ENCODE data around the gene PPM1M.

DNA sequence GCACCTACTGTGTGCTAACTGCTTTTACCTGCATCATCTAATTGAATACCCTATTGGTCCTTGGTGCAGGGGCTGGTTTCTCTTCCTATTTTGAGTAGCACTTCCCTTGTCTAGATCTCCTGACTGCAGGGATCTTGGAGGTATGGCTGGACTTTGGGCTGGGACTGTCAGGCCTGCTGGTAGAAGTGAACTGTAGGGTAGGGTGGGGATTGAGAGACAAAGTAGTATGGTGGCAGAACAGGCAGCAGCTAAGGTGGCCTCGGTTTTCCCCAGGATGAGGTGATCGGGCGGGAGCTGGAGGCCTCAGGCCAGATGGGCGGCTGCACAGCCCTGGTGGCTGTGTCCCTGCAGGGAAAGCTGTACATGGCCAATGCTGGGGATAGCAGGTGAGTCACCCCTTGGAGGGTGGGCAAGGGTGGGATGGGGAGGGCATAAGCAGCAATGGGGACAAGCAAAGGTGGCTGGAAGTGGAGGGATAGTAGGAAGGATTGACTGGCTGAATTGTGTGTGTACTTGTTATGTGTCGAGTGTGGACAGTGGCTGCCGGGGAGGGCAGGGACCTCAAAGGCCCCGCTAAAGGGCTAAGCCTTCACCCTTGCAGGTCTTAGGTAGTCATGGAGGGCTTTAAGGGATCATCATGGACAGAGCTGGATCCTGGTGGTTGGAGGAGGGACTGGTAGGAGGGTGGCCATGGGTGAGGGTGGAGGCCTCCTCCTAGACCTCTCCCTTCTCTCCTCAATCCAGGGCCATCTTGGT, 2.0 kb downstream of the PPM1M start:
- TF ChIP-seq ZNF565 (CRISPR knock-in tag; conservative IDR thresholded peaks at IDR 0.05; ENCODE audit: low read depth) (no peak), CSDC2 (CRISPR knock-in tag; IDR thresholded peaks at IDR 0.05) (no peak), OSR1 (CRISPR knock-in tag; IDR thresholded peaks at IDR 0.05) (no peak), ARNTL (CRISPR knock-in tag; IDR thresholded peaks at IDR 0.05; ENCODE audit: borderline replicate concordance, low read depth) (no peak), ZC3H10 (CRISPR knock-in tag; IDR thresholded peaks at IDR 0.05) (no peak), PPARA (CRISPR knock-in tag; IDR thresholded peaks at IDR 0.05; ENCODE audit: borderline replicate concordance) (no peak), ZFP3 (CRISPR knock-in tag; IDR thresholded peaks at IDR 0.05) (no peak)
- TF ChIP-seq, protein P1, sequence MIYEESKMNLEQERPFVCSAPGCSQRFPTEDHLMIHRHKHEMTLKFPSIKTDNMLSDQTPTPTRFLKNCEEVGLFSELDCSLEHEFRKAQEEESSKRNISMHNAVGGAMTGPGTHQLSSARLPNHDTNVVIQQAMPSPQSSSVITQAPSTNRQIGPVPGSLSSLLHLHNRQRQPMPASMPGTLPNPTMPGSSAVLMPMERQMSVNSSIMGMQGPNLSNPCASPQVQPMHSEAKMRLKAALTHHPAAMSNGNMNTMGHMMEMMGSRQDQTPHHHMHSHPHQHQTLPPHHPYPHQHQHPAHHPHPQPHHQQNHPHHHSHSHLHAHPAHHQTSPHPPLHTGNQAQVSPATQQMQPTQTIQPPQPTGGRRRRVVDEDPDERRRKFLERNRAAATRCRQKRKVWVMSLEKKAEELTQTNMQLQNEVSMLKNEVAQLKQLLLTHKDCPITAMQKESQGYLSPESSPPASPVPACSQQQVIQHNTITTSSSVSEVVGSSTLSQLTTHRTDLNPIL (CRISPR knock-in tag; IDR thresholded peaks at IDR 0.05; ENCODE audit: low read depth) = no peak
- TF ChIP-seq, protein P2, sequence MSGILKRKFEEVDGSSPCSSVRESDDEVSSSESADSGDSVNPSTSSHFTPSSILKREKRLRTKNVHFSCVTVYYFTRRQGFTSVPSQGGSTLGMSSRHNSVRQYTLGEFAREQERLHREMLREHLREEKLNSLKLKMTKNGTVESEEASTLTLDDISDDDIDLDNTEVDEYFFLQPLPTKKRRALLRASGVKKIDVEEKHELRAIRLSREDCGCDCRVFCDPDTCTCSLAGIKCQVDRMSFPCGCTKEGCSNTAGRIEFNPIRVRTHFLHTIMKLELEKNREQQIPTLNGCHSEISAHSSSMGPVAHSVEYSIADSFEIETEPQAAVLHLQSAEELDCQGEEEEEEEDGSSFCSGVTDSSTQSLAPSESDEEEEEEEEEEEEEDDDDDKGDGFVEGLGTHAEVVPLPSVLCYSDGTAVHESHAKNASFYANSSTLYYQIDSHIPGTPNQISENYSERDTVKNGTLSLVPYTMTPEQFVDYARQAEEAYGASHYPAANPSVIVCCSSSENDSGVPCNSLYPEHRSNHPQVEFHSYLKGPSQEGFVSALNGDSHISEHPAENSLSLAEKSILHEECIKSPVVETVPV (CRISPR knock-in tag; IDR thresholded peaks at IDR 0.05) = no peak
- TF ChIP-seq, protein P3, sequence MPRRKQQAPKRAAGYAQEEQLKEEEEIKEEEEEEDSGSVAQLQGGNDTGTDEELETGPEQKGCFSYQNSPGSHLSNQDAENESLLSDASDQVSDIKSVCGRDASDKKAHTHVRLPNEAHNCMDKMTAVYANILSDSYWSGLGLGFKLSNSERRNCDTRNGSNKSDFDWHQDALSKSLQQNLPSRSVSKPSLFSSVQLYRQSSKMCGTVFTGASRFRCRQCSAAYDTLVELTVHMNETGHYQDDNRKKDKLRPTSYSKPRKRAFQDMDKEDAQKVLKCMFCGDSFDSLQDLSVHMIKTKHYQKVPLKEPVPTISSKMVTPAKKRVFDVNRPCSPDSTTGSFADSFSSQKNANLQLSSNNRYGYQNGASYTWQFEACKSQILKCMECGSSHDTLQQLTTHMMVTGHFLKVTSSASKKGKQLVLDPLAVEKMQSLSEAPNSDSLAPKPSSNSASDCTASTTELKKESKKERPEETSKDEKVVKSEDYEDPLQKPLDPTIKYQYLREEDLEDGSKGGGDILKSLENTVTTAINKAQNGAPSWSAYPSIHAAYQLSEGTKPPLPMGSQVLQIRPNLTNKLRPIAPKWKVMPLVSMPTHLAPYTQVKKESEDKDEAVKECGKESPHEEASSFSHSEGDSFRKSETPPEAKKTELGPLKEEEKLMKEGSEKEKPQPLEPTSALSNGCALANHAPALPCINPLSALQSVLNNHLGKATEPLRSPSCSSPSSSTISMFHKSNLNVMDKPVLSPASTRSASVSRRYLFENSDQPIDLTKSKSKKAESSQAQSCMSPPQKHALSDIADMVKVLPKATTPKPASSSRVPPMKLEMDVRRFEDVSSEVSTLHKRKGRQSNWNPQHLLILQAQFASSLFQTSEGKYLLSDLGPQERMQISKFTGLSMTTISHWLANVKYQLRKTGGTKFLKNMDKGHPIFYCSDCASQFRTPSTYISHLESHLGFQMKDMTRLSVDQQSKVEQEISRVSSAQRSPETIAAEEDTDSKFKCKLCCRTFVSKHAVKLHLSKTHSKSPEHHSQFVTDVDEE (CRISPR knock-in tag; IDR thresholded peaks at IDR 0.05) = no peak
- TF ChIP-seq, protein P4, sequence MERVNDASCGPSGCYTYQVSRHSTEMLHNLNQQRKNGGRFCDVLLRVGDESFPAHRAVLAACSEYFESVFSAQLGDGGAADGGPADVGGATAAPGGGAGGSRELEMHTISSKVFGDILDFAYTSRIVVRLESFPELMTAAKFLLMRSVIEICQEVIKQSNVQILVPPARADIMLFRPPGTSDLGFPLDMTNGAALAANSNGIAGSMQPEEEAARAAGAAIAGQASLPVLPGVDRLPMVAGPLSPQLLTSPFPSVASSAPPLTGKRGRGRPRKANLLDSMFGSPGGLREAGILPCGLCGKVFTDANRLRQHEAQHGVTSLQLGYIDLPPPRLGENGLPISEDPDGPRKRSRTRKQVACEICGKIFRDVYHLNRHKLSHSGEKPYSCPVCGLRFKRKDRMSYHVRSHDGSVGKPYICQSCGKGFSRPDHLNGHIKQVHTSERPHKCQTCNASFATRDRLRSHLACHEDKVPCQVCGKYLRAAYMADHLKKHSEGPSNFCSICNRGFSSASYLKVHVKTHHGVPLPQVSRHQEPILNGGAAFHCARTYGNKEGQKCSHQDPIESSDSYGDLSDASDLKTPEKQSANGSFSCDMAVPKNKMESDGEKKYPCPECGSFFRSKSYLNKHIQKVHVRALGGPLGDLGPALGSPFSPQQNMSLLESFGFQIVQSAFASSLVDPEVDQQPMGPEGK (CRISPR knock-in tag; IDR thresholded peaks at IDR 0.05; ENCODE audit: borderline replicate concordance) = no peak

Data from SK-N-SH treated with all-trans-retinoic acid at 6 μM for 48 hours (cell line).